Kidney (tissue), 14 donors: ENCODE results near the gene PKNOX2. TPM values are rescaled to one million over a fixed set of nuclear protein-coding genes. Genes with fewer than 3 reads are reported as not detected.

Experiments
- DNase-seq, 5 donors: peaks; one replicate each; pipeline ENCODE4 v3.0.0-alpha.2; 2013 to 2020
- FAIRE-seq: peaks from 2 replicates; lab custom pipeline; 2012; peaks lifted over from hg19 to GRCh38; lab: Jason Lieb, UNC
- H3K27ac ChIP-seq, 2 donors: one replicate each; pipeline ENCODE4 v1.7.0; 2013; ENCODE audit warnings: low read depth in 2 of 2, low read length in 2 of 2, inconsistent platforms in 1 of 2
- H3K27me3 ChIP-seq: one replicate; pipeline ENCODE4 v1.7.1; 2013; ENCODE audit warnings: low read length, inconsistent platforms; ENCODE audit not compliant: control insufficient read depth, insufficient read depth
- H3K36me3 ChIP-seq, 3 donors: one replicate each; pipeline versions ENCODE4 v1.7.0 to v1.7.1; 2013; ENCODE audit warnings: low read length in 3 of 3, control low read depth in 1 of 3, inconsistent platforms in 1 of 3; ENCODE audit not compliant: insufficient read depth in 3 of 3, control insufficient read depth in 2 of 3
- H3K4me1 ChIP-seq, 3 donors: one replicate each; pipeline versions ENCODE4 v1.7.0 to v1.7.1; 2013; ENCODE audit warnings: low read length in 3 of 3, inconsistent platforms in 1 of 3, low read depth in 1 of 3; ENCODE audit not compliant: control insufficient read depth in 2 of 3, insufficient read depth in 2 of 3
- H3K4me3 ChIP-seq, 3 donors: one replicate each; pipeline versions ENCODE4 v1.7.0 to v1.8.1; 2013; ENCODE audit warnings: low read length in 3 of 3, control low read depth in 1 of 3, inconsistent platforms in 1 of 3
- H3K9ac ChIP-seq, 3 donors: one replicate each; pipeline versions ENCODE4 v1.7.0 to v1.7.1; 2013; ENCODE audit warnings: low read length in 3 of 3, control low read depth in 1 of 3, inconsistent platforms in 1 of 3
- H3K9me3 ChIP-seq, 3 donors: one replicate each; pipeline versions ENCODE4 v1.7.0 to v1.7.1; 2013; ENCODE audit warnings: low read length in 3 of 3, control low read depth in 1 of 3, inconsistent platforms in 1 of 3; ENCODE audit not compliant: control insufficient read depth in 2 of 3, insufficient read depth in 1 of 3
- CTCF ChIP-seq: IDR thresholded peaks from 3 replicates; pipeline ENCODE4 v1.5.1; 2012; ENCODE audit warnings: mild to moderate bottlenecking, moderate library complexity, borderline replicate concordance; ENCODE audit not compliant: insufficient read depth; ENCODE audit errors: extremely low read depth
- intact Hi-C: fragments of 100-400 bp; cut with DNase I; formaldehyde crosslinking; loops from one replicate; pipeline ENCODE4 v1.11.1; 2022
- polyA plus RNA-seq: library from polyadenylated mRNA; stranded (reverse); fragments of 350-450 nt; fragmentation: Illumina TruSeq; extraction: RNeasy Lipid Tissue Mini Kit (QIAGEN cat#74804); gene quantifications from one replicate; pipeline ENCODE4 v1.2.3, GENCODE V29; 2014; ENCODE audit warnings: low read depth, low replicate concordance; ENCODE audit not compliant: insufficient read depth
- total RNA-seq: library from RNA; stranded (reverse); fragmentation: NEBNext Ultra II Directional; extraction: Animal tissue kit (Norgen Biotek cat#: 25700); gene quantifications from one replicate; pipeline ENCODE4 v1.2.1, GENCODE V29; 2021
- donor health status: control.
- donor health status: control.
- donor health status: control.
- donor health status: control.
- donor health status: control.
- donor health status: DM: yes; HTN: yes; CAD: no.
- donor health status: Normal renal cell carcinoma (clear cell type).

The PKNOX2 gene
- total and polyA plus RNA-seq, 2 donors from 2014 or later, result 1.5 to 6.0 TPM

GRCh38 chr11:125303186-125303585 is 138.6 kb downstream of the PKNOX2 start:
- FAIRE-seq (no peak), DNase-seq (peak in 1 of 5 donors; percentile 33)
- Histone ChIP-seq H3K9ac (no peak overlapping the region), H3K4me3 (no peak overlapping the region), H3K36me3 (no peaks in the 10 kb centered on the region), H3K9me3 (no peaks in the 10 kb centered on the region), H3K27me3 (no peaks in the 10 kb centered on the region), H3K27ac (no peak overlapping the region), H3K4me1 (no peaks in the 10 kb centered on the region)
- intact Hi-C loops, result no loop called here
- no peak for TF ChIP-seq CTCF

- no peak for TF ChIP-seq CTCF
- intact Hi-C loops, result no loop called here
- Histone ChIP-seq H3K4me3 (no peak overlapping the region), H3K27ac (no peak overlapping the region), H3K4me1 (no peaks in the 10 kb centered on the region), H3K27me3 (no peaks in the 10 kb centered on the region), H3K9ac (no peak overlapping the region), H3K9me3 (no peaks in the 10 kb centered on the region), H3K36me3 (no peaks in the 10 kb centered on the region)
- DNase-seq, result no peak
- no peak for FAIRE-seq
Measured at GRCh38 chr11:125303694-125304093, 139.1 kb downstream of the PKNOX2 start.

- Histone ChIP-seq H3K27ac (no peak overlapping the region), H3K36me3 (no peaks in the 10 kb centered on the region), H3K9me3 (no peaks in the 10 kb centered on the region), H3K27me3 (no peaks in the 10 kb centered on the region), H3K4me3 (no peak overlapping the region), H3K9ac (no peak overlapping the region), H3K4me1 (no peaks in the 10 kb centered on the region)
- TF ChIP-seq CTCF, result no peak
- intact Hi-C loops, result no loop called here
- DNase-seq (peak in 4 of 5 donors; percentile 57 to 86 (median 66)), FAIRE-seq (no peak)
Measured at GRCh38 chr11:125304136-125304535, 139.6 kb downstream of the PKNOX2 start.

- H3K9ac ChIP-seq, result no peak overlapping the region
- DNase-seq (no peak), FAIRE-seq (no peak)
- no peak overlapping the region for H3K27ac ChIP-seq
- no peaks in the 10 kb centered on the region for H3K27me3 ChIP-seq
- intact Hi-C loops, result no loop called here
- no peaks in the 10 kb centered on the region for H3K4me1 ChIP-seq
- H3K36me3 ChIP-seq, result no peaks in the 10 kb centered on the region
- H3K9me3 ChIP-seq, result no peaks in the 10 kb centered on the region
- TF ChIP-seq CTCF, result no peak
- H3K4me3 ChIP-seq, result no peak overlapping the region
Measured at GRCh38 chr11:125304876-125305275, 140.3 kb downstream of the PKNOX2 start.
